HL-60 (cell line): ENCODE data around the gene MARCHF2.
A peak's percentile ranks its signal among the peaks of the same experiment; 100 is the strongest.
"Not testable (repeated sequence)": the region's sequence is repeated elsewhere in the genome, so short reads cannot be mapped to it uniquely, and the experiment has no call there.

Source experiments
- DNase-seq, 2 experiments: peaks; one replicate each; pipeline ENCODE4 v3.0.0-alpha.2; 2010 to 2020; ENCODE audit warnings: low read depth in 1 of 2, low spot score in 1 of 2
- H3K27ac ChIP-seq: fragments of 250-450 bp; sonication (Bioruptor Pico); replicated peaks from 2 replicates; pipeline ENCODE4 v1.5.1; 2020; ENCODE audit warnings: mild to moderate bottlenecking, moderate library complexity
- H3K27me3 ChIP-seq: fragments of 250-450 bp; sonication (Bioruptor Pico); 2 replicates; pipeline ENCODE4 v1.5.1; 2021; ENCODE audit warnings: mild to moderate bottlenecking, moderate library complexity; ENCODE audit not compliant: insufficient read depth, poor library complexity, severe bottlenecking
- H3K4me3 ChIP-seq: replicated peaks from 2 replicates; pipeline ENCODE4 v1.5.1; 2011; ENCODE audit warnings: mild to moderate bottlenecking, control low read depth, low read length; ENCODE audit not compliant: insufficient read depth
- GABPA ChIP-seq: IDR thresholded peaks from 2 replicates; pipeline ENCODE4 v1.6.1; 2012; ENCODE audit warnings: low read depth
- POLR2AphosphoS5 ChIP-seq: IDR thresholded peaks from 2 replicates; pipeline ENCODE4 v1.6.1; 2012; ENCODE audit warnings: low read depth
- REST ChIP-seq: IDR thresholded peaks from 2 replicates; pipeline ENCODE4 v1.6.1; 2012; ENCODE audit warnings: low read depth; ENCODE audit not compliant: insufficient replicate concordance
- SPI1 ChIP-seq: IDR thresholded peaks from 2 replicates; pipeline ENCODE4 v1.6.1; 2012; ENCODE audit warnings: low read depth, mild to moderate bottlenecking, borderline replicate concordance
- TF ChIP-seq, protein P1 (sequence below): IDR thresholded peaks from one replicate; pipeline ENCODE4 v1.5.1; 2011; ENCODE audit warnings: low read length, control low read depth, inconsistent platforms; ENCODE audit not compliant: insufficient read depth

The MARCHF2 gene

DNA sequence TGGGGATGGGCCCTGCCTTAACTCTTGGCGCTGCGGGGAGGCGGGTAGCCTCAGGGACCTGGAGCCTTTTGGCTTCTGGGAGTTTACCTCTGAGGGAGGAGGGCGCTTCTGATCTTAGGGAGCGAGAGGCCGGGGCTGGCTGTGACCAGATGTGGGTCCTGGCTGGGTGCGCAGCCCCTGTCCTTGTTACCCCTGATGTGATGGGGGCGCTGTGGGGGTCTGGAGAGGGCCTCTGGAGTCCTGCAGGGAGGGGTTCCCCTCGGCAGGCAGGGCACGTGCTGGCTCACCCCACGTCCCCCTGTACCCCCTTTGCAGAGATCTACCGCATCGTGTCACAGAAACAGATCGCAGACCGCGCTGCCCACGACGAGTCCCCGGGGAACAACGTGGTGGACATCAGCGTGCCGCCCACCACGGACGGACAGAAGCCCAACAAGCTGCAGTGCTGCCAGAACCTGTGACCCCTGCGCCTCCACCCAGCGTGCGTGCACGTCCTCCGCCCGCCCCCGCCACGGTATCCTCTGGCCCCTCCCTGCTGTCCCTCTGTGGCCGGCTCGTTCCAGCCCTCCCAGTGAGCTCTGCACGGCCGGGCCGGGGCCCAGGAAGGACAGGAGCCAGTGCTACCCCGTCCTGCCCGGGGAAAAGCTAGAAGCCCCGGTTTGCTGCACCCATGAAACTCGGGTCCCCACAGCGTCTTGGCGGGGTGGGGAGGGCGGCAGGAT lies 9.8 kb upstream of the MARCHF2 start:
- DNase-seq = no peak
- no peak for TF ChIP-seq GABPA
- TF ChIP-seq SPI1 = no peak
- TF ChIP-seq, protein P1, sequence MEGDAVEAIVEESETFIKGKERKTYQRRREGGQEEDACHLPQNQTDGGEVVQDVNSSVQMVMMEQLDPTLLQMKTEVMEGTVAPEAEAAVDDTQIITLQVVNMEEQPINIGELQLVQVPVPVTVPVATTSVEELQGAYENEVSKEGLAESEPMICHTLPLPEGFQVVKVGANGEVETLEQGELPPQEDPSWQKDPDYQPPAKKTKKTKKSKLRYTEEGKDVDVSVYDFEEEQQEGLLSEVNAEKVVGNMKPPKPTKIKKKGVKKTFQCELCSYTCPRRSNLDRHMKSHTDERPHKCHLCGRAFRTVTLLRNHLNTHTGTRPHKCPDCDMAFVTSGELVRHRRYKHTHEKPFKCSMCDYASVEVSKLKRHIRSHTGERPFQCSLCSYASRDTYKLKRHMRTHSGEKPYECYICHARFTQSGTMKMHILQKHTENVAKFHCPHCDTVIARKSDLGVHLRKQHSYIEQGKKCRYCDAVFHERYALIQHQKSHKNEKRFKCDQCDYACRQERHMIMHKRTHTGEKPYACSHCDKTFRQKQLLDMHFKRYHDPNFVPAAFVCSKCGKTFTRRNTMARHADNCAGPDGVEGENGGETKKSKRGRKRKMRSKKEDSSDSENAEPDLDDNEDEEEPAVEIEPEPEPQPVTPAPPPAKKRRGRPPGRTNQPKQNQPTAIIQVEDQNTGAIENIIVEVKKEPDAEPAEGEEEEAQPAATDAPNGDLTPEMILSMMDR = no peak
- Histone ChIP-seq H3K27me3 (no peaks in the 10 kb centered on the region), H3K4me3 (no peak overlapping the region), H3K27ac (no peak overlapping the region)

GRCh38 chr19:8403820-8404109 lies 9.3 kb upstream of the MARCHF2 start:
- DNase-seq = no peak
- TF ChIP-seq SPI1 (no peak), POLR2AphosphoS5 (no peak), REST (no peak), GABPA (no peak)
- TF ChIP-seq, protein P1 = no peak
- H3K4me3 ChIP-seq = no peak overlapping the region
- no peak overlapping the region for H3K27ac ChIP-seq
- H3K27me3 ChIP-seq = no peaks in the 10 kb centered on the region

GRCh38 chr19:8404391-8405151 lies 8.5 kb upstream of the MARCHF2 start:
- Histone ChIP-seq H3K4me3 (no peak overlapping the region), H3K27ac (no peak overlapping the region), H3K27me3 (no peaks in the 10 kb centered on the region)
- no peak for DNase-seq
- TF ChIP-seq SPI1 = no peak

DNA sequence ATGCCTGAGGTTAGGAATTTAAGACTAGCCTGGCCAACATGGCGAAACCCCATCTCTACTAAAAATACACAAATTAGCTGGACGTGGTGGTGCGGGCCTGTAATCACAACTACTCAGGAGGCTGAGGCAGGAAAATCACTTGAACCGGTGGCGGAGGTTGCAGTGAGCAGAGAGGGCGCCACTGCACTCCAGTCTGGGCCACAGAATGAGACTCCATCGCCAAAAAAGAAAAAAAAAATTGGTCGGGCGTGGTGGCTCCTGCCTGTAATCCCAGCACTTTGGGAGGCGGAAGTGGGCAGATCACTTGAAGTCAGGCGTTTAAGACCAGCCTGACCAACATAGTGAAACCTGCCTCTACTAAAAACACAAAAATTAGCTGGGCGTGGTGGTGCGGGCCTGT lies 2.4 kb upstream of the MARCHF2 start:
- not testable (repeated sequence) for H3K4me3 ChIP-seq, H3K27ac ChIP-seq, H3K27me3 ChIP-seq, DNase-seq

- peak overlapping the region; percentile 54 for H3K4me3 ChIP-seq
- H3K27me3 ChIP-seq = no peaks in the 10 kb centered on the region
- TF ChIP-seq GABPA (no peak), POLR2AphosphoS5 (no peak), SPI1 (no peak), REST (no peak)
- TF ChIP-seq, protein P1 = no peak
- no peak overlapping the region for H3K27ac ChIP-seq
- no peak for DNase-seq
Observed at GRCh38 chr19:8413629-8413995, 507 bp downstream of the MARCHF2 start.
